ENCODE measurements around the gene KDELR3. TPM values are rescaled to one million over a fixed set of nuclear protein-coding genes. Genes with fewer than 3 reads are reported as not detected.

The KDELR3 gene
- total and polyA plus RNA-seq, 2 donors (not counting 3 experiments of a cell fraction or from before 2014, with no cell fraction given) = 28.6 to 61.3 TPM

- Histone ChIP-seq H3K9ac (replicated peaks; ENCODE audit: extremely low read depth, insufficient read depth, low read length) (no peak overlapping the region), H3K27ac (ENCODE audit: insufficient read depth, low read depth, low read length) (no peak overlapping the region), H3K4me1 (ENCODE audit: control insufficient read depth, extremely low read depth, insufficient read depth, low read length) (no peaks in the 10 kb centered on the region), H2AFZ (ENCODE audit: low read depth, low read length) (no peak overlapping the region), H3K4me3 (replicated peaks in 1 of 3; ENCODE audit: insufficient read depth in 1 of 3, low read depth in 1 of 3, low read length in 3 of 3) (no peak overlapping the region), H3K27me3 (ENCODE audit: control insufficient read depth in 2 of 2, insufficient read depth in 2 of 2, low read length in 2 of 2) (peaks cover 32 to 35% of the 10 kb centered on the region in 2 experiments), H4K20me1 (replicated peaks; ENCODE audit: control insufficient read depth, extremely low read depth, insufficient read depth, low read length) (no peaks in the 10 kb centered on the region), H3K9me1 (replicated peaks; ENCODE audit: control insufficient read depth, extremely low read depth, insufficient read depth, low read length) (no peaks in the 10 kb centered on the region), H3K9me3 (replicated peaks; ENCODE audit: control insufficient read depth, insufficient read depth, low read length) (no peaks in the 10 kb centered on the region), H3K79me2 (ENCODE audit: control insufficient read depth, insufficient read depth, low read length) (no peaks in the 10 kb centered on the region), H3K36me3 (ENCODE audit: control insufficient read depth in 2 of 2, extremely low read depth in 1 of 2, insufficient read depth in 2 of 2, low read length in 2 of 2) (no peaks in the 10 kb centered on the region), H3K4me2 (ENCODE audit: insufficient read depth, low read length) (peak overlapping the region; percentile 11)
- ChIA-PET CTCF (interaction anchor here (1.6 kb wide), 1 partner anchor 8 kb away, joined by 5 read pairs; no protein-coding TSS in a partner anchor), POLR2A (no interaction called here)
- TF ChIP-seq JUN (IDR thresholded peaks at IDR 0.05; ENCODE audit: borderline replicate concordance, insufficient read depth, insufficient read length, low read depth) = no peak
- peak; percentile 38 for TF ChIP-seq EZH2 (IDR thresholded peaks at IDR 0.05; ENCODE audit: borderline replicate concordance, low read depth, low read length, severe bottlenecking)
- TF ChIP-seq FOS (IDR thresholded peaks at IDR 0.05; ENCODE audit: borderline replicate concordance, insufficient read depth, low read length) = no peak
- no TSS peak for BruUV-seq (replicated peaks)
- dilution Hi-C loops (cut with MboI; ENCODE audit: extremely low pct_ligation_motif_present, low sequenced_read_pairs) = no loop called here
- intact Hi-C loops (cut with micrococcal nuclease) = loop anchor here (5.0 kb wide), 1 partner anchor 64 kb away; no protein-coding TSS in a partner anchor
- DNase-seq (ENCODE audit: low read depth, low spot score) (no peak), FAIRE-seq (no peak)
Observed at GRCh38 chr22:38461057-38461413, 6.9 kb upstream of the KDELR3 start.

- Histone ChIP-seq H3K27me3 (ENCODE audit: control insufficient read depth in 2 of 2, insufficient read depth in 2 of 2, low read length in 2 of 2) (peaks cover 28 to 31% of the 10 kb centered on the region in 2 experiments), H3K27ac (ENCODE audit: insufficient read depth, low read depth, low read length) (no peak overlapping the region), H3K4me1 (ENCODE audit: control insufficient read depth, extremely low read depth, insufficient read depth, low read length) (no peaks in the 10 kb centered on the region), H3K4me3 (replicated peaks in 1 of 3; ENCODE audit: insufficient read depth in 1 of 3, low read depth in 1 of 3, low read length in 3 of 3) (no peak overlapping the region), H3K9ac (replicated peaks; ENCODE audit: extremely low read depth, insufficient read depth, low read length) (no peak overlapping the region), H3K36me3 (ENCODE audit: control insufficient read depth in 2 of 2, extremely low read depth in 1 of 2, insufficient read depth in 2 of 2, low read length in 2 of 2) (no peaks in the 10 kb centered on the region), H2AFZ (ENCODE audit: low read depth, low read length) (no peak overlapping the region), H4K20me1 (replicated peaks; ENCODE audit: control insufficient read depth, extremely low read depth, insufficient read depth, low read length) (no peaks in the 10 kb centered on the region), H3K79me2 (ENCODE audit: control insufficient read depth, insufficient read depth, low read length) (no peaks in the 10 kb centered on the region), H3K9me1 (replicated peaks; ENCODE audit: control insufficient read depth, extremely low read depth, insufficient read depth, low read length) (no peaks in the 10 kb centered on the region), H3K9me3 (replicated peaks; ENCODE audit: control insufficient read depth, insufficient read depth, low read length) (no peaks in the 10 kb centered on the region), H3K4me2 (ENCODE audit: insufficient read depth, low read length) (peak overlapping the region; percentile 11)
- intact Hi-C loops (cut with micrococcal nuclease) = loop anchor here (5.0 kb wide), 1 partner anchor 64 kb away; no protein-coding TSS in a partner anchor
- ChIA-PET CTCF (interaction anchor here (1.6 kb wide), 1 partner anchor 8 kb away, joined by 5 read pairs; no protein-coding TSS in a partner anchor), POLR2A (no interaction called here)
- FAIRE-seq (peak; percentile 83), DNase-seq (ENCODE audit: low read depth, low spot score) (peak; percentile 65)
- BruUV-seq (replicated peaks) = no TSS peak
- TF ChIP-seq EZH2 (IDR thresholded peaks at IDR 0.05; ENCODE audit: borderline replicate concordance, low read depth, low read length, severe bottlenecking) = peak; percentile 42
- no peak for TF ChIP-seq GATA2 (IDR thresholded peaks at IDR 0.05; ENCODE audit: insufficient read depth, insufficient read length, low read depth, low read length)
- dilution Hi-C loops (cut with MboI; ENCODE audit: extremely low pct_ligation_motif_present, low sequenced_read_pairs) = no loop called here
Observed at GRCh38 chr22:38461414-38462081, 6.3 kb upstream of the KDELR3 start.

All from endothelial cell of umbilical vein (primary cell).